GM12878 (cell line): ENCODE data around the gene SETD7. TPM values are rescaled to one million over a fixed set of nuclear protein-coding genes. Genes with fewer than 3 reads are reported as not detected.

Experiments
- ASH2L ChIP-seq: fragments of 300-600, 200-600 bp; sonication (generic); IDR thresholded peaks from 2 replicates; pipeline ENCODE4 v1.6.1; 2017; ENCODE audit warnings: low read depth, mild to moderate bottlenecking, borderline replicate concordance
- ATF7 ChIP-seq: fragments of 450-650 bp; IDR thresholded peaks from 2 replicates; pipeline ENCODE4 v1.6.1; 2016; ENCODE audit warnings: low read depth, mild to moderate bottlenecking
- CBFB ChIP-seq: IDR thresholded peaks from 2 replicates; pipeline ENCODE4 v1.6.1; 2016; ENCODE audit warnings: antibody characterized with exemption, low read depth
- CBX5 ChIP-seq: sonication (generic); IDR thresholded peaks from 2 replicates; pipeline ENCODE4 v1.6.1; 2016; ENCODE audit warnings: low read depth, moderate library complexity, mild to moderate bottlenecking, inconsistent platforms
- CHD1 ChIP-seq: IDR thresholded peaks from 2 replicates; pipeline ENCODE4 v1.6.1; 2012; ENCODE audit warnings: low read depth, low read length, improper control_type of control experiment
- FOXM1 ChIP-seq: IDR thresholded peaks from 2 replicates; pipeline ENCODE4 v1.6.1; 2012; ENCODE audit warnings: low read depth, mild to moderate bottlenecking, inconsistent platforms, low read length, moderate library complexity
- HCFC1 ChIP-seq: fragments of 150-350 bp; IDR thresholded peaks from 2 replicates; pipeline ENCODE4 v1.6.1; 2014; ENCODE audit warnings: low read length
- HDAC6 ChIP-seq: fragments of 200-600 bp; sonication (generic); IDR thresholded peaks from one replicate; pipeline ENCODE4 v1.8.0; 2017; ENCODE audit warnings: antibody characterized with exemption; ENCODE audit not compliant: unreplicated experiment
- IKZF1 ChIP-seq: fragments of 450-650 bp; conservative IDR thresholded peaks from 2 replicates; pipeline ENCODE4 v1.6.1; 2017; ENCODE audit warnings: antibody characterized with exemption, mild to moderate bottlenecking
- MYC ChIP-seq: IDR thresholded peaks from 2 replicates; pipeline ENCODE4 v1.6.1; 2011; ENCODE audit warnings: mild to moderate bottlenecking, low read length, moderate library complexity, inconsistent platforms; ENCODE audit not compliant: insufficient read depth, insufficient replicate concordance, insufficient read length, severe bottlenecking
- NR2F1 ChIP-seq: fragments of 450-650 bp; conservative IDR thresholded peaks from 2 replicates; pipeline ENCODE4 v1.6.1; 2017; ENCODE audit warnings: mild to moderate bottlenecking
- PAX8 ChIP-seq: fragments of 450-650 bp; IDR thresholded peaks from 2 replicates; pipeline ENCODE4 v1.6.1; 2017; ENCODE audit warnings: mild to moderate bottlenecking, moderate library complexity
- RAD51 ChIP-seq: fragments of 450-650 bp; IDR thresholded peaks from 2 replicates; pipeline ENCODE4 v1.6.1; 2016; ENCODE audit warnings: moderate library complexity, mild to moderate bottlenecking, inconsistent platforms
- RCOR1 ChIP-seq: conservative IDR thresholded peaks from 2 replicates; pipeline ENCODE4 v1.6.1; 2012; ENCODE audit warnings: low read depth, low read length, improper control_type of control experiment
- SMC3 ChIP-seq: IDR thresholded peaks from 2 replicates; pipeline ENCODE4 v1.6.1; 2011; ENCODE audit warnings: low read length, improper control_type of control experiment, borderline replicate concordance
- TCF12 ChIP-seq: IDR thresholded peaks from 2 replicates; pipeline ENCODE4 v1.6.1; 2011; ENCODE audit warnings: low read depth, mild to moderate bottlenecking, low read length
- TCF3 ChIP-seq: IDR thresholded peaks from 2 replicates; pipeline ENCODE4 v1.6.1; 2012; ENCODE audit warnings: low read depth, mild to moderate bottlenecking, low read length, borderline replicate concordance; ENCODE audit not compliant: insufficient read depth
- TCF7 ChIP-seq: IDR thresholded peaks from 2 replicates; pipeline ENCODE4 v1.6.1; 2014; ENCODE audit warnings: antibody characterized with exemption, borderline replicate concordance
- ZNF207 ChIP-seq: fragments of 450-650 bp; IDR thresholded peaks from 2 replicates; pipeline ENCODE4 v1.6.1; 2014; ENCODE audit warnings: antibody characterized with exemption, mild to moderate bottlenecking, borderline replicate concordance
- ZNF24 ChIP-seq: fragments of 450-650 bp; IDR thresholded peaks from 2 replicates; pipeline ENCODE4 v1.6.1; 2017; ENCODE audit warnings: antibody characterized with exemption, mild to moderate bottlenecking
- ZZZ3 ChIP-seq: IDR thresholded peaks from 2 replicates; pipeline ENCODE4 v1.6.1; 2011; ENCODE audit warnings: low read depth; ENCODE audit not compliant: control insufficient read depth, insufficient read length
- polyA plus RNA-seq, 11 experiments: library from polyadenylated mRNA; depleted of rRNA in 4 of 11; unstranded in 6 of 11; stranded (reverse) in 5 of 11; fragments of >200 nt; fragmentation: Nextera tagmentation in 4 of 11; fragmentation: Illumina TruSeq in 1 of 11; extraction: Ambion mirVana in 4 of 11; extraction: Trizol in 1 of 11; gene quantifications; 1 replicate in 1 of 11; 2 replicates in 10 of 11; pipeline versions ENCODE4 v1.2.1 to v1.2.3, GENCODE V29; 2011 to 2016; ENCODE audit warnings: inconsistent platforms in 2 of 11, missing spikeins in 2 of 11, low read depth in 1 of 11
- total RNA-seq, 4 experiments: library from RNA; depleted of rRNA in 3 of 4; stranded (reverse); fragments of >200 nt in 3 of 4; fragmentation: Illumina TruSeq in 1 of 4; extraction: Trizol in 1 of 4; gene quantifications; 2 replicates each; pipeline versions ENCODE4 v1.2.1 to v1.2.3, GENCODE V29; 2013 to 2021
- TF ChIP-seq, protein P1 (sequence below): fragments of 450-650 bp; IDR thresholded peaks from 2 replicates; pipeline ENCODE4 v1.6.1; 2017; ENCODE audit warnings: mild to moderate bottlenecking, low read depth, inconsistent platforms; ENCODE audit not compliant: poor library complexity, severe bottlenecking
- TF ChIP-seq, protein P2 (sequence below): fragments of 450-650 bp; IDR thresholded peaks from 2 replicates; pipeline ENCODE4 v1.6.1; 2017; ENCODE audit warnings: antibody characterized with exemption, mild to moderate bottlenecking, moderate library complexity
- TF ChIP-seq, protein P3 (sequence below), 3 experiments: IDR thresholded peaks in 2 of 3; conservative IDR thresholded peaks in 1 of 3; 2 replicates each; pipeline ENCODE4 v1.5.1; 2011; ENCODE audit warnings: low read depth in 3 of 3, low read length in 3 of 3, mild to moderate bottlenecking in 3 of 3, control low read depth in 2 of 3, moderate library complexity in 2 of 3, inconsistent platforms in 1 of 3, mixed read lengths in 1 of 3; ENCODE audit not compliant: control insufficient read depth in 2 of 3, insufficient read depth in 1 of 3; ENCODE audit errors: extremely low read depth in 1 of 3
- TF ChIP-seq, protein P4 (sequence below): fragments of 450-650 bp; IDR thresholded peaks from 2 replicates; pipeline ENCODE4 v1.6.1; 2016; ENCODE audit warnings: mild to moderate bottlenecking

The SETD7 gene
- total and polyA plus RNA-seq, 10 of the 15 experiments (the other 5 are each of a cell fraction or from before 2014, with no cell fraction given), result 0.03 to 0.82 (median 0.44) TPM

DNA sequence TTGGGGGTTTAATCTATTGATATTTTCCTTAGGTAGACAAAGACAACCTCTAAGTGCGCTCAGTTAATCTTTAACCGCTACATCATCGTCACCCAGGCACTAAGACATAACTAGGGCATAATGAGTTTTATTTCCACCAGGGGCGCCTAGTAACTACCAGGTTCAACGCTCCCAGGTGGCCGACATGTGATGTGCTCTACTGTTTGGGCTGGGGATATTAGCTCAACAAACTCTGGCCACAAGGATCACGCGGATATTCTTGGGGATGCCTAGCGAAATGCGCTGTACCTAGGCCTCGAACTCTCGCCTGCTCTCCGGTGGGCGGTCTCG is 103.0 kb downstream of the SETD7 start (continued):
- TF ChIP-seq, protein P1, sequence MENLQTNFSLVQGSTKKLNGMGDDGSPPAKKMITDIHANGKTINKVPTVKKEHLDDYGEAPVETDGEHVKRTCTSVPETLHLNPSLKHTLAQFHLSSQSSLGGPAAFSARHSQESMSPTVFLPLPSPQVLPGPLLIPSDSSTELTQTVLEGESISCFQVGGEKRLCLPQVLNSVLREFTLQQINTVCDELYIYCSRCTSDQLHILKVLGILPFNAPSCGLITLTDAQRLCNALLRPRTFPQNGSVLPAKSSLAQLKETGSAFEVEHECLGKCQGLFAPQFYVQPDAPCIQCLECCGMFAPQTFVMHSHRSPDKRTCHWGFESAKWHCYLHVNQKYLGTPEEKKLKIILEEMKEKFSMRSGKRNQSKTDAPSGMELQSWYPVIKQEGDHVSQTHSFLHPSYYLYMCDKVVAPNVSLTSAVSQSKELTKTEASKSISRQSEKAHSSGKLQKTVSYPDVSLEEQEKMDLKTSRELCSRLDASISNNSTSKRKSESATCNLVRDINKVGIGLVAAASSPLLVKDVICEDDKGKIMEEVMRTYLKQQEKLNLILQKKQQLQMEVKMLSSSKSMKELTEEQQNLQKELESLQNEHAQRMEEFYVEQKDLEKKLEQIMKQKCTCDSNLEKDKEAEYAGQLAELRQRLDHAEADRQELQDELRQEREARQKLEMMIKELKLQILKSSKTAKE, result peak; percentile 18
- no peak for TF ChIP-seq ZZZ3
- peak; percentile 63; the same call in 1 of the 2 replicates for TF ChIP-seq TCF12
- no peak for TF ChIP-seq NR2F1
- TF ChIP-seq CHD1, result no peak
- TF ChIP-seq HCFC1, result no peak
- no peak for TF ChIP-seq MYC
- 0 out of 2 replicates have a peak, but pooled peaks have one; percentile 28 for TF ChIP-seq TCF3
- peak; percentile 81; the same call in 1 of the 2 replicates for TF ChIP-seq CBX5
- TF ChIP-seq ZNF207, result no peak
- no peak for TF ChIP-seq RCOR1
- no peak for TF ChIP-seq CBFB
- TF ChIP-seq, protein P2, sequence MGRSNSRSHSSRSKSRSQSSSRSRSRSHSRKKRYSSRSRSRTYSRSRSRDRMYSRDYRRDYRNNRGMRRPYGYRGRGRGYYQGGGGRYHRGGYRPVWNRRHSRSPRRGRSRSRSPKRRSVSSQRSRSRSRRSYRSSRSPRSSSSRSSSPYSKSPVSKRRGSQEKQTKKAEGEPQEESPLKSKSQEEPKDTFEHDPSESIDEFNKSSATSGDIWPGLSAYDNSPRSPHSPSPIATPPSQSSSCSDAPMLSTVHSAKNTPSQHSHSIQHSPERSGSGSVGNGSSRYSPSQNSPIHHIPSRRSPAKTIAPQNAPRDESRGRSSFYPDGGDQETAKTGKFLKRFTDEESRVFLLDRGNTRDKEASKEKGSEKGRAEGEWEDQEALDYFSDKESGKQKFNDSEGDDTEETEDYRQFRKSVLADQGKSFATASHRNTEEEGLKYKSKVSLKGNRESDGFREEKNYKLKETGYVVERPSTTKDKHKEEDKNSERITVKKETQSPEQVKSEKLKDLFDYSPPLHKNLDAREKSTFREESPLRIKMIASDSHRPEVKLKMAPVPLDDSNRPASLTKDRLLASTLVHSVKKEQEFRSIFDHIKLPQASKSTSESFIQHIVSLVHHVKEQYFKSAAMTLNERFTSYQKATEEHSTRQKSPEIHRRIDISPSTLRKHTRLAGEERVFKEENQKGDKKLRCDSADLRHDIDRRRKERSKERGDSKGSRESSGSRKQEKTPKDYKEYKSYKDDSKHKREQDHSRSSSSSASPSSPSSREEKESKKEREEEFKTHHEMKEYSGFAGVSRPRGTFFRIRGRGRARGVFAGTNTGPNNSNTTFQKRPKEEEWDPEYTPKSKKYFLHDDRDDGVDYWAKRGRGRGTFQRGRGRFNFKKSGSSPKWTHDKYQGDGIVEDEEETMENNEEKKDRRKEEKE, result no peak
- TF ChIP-seq, protein P3, sequence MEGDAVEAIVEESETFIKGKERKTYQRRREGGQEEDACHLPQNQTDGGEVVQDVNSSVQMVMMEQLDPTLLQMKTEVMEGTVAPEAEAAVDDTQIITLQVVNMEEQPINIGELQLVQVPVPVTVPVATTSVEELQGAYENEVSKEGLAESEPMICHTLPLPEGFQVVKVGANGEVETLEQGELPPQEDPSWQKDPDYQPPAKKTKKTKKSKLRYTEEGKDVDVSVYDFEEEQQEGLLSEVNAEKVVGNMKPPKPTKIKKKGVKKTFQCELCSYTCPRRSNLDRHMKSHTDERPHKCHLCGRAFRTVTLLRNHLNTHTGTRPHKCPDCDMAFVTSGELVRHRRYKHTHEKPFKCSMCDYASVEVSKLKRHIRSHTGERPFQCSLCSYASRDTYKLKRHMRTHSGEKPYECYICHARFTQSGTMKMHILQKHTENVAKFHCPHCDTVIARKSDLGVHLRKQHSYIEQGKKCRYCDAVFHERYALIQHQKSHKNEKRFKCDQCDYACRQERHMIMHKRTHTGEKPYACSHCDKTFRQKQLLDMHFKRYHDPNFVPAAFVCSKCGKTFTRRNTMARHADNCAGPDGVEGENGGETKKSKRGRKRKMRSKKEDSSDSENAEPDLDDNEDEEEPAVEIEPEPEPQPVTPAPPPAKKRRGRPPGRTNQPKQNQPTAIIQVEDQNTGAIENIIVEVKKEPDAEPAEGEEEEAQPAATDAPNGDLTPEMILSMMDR (IDR thresholded peaks at IDR 0.05 in 2 of 3, conservative IDR thresholded peaks at IDR 0.05 in 1 of 3; ENCODE audit: control insufficient read depth in 2 of 3, extremely low read depth in 1 of 3, insufficient read depth in 1 of 3, low read depth in 3 of 3, low read length in 3 of 3), result peak; percentile 36 to 61 (median 47); a peak in 5 of 6 replicates
- TF ChIP-seq HDAC6, result no peak
- no peak for TF ChIP-seq ZNF24
- peak; percentile 84 for TF ChIP-seq RAD51
- peak; percentile 82; the same call in 1 of the 2 replicates for TF ChIP-seq ATF7
- no peak for TF ChIP-seq ASH2L
- TF ChIP-seq, protein P4, sequence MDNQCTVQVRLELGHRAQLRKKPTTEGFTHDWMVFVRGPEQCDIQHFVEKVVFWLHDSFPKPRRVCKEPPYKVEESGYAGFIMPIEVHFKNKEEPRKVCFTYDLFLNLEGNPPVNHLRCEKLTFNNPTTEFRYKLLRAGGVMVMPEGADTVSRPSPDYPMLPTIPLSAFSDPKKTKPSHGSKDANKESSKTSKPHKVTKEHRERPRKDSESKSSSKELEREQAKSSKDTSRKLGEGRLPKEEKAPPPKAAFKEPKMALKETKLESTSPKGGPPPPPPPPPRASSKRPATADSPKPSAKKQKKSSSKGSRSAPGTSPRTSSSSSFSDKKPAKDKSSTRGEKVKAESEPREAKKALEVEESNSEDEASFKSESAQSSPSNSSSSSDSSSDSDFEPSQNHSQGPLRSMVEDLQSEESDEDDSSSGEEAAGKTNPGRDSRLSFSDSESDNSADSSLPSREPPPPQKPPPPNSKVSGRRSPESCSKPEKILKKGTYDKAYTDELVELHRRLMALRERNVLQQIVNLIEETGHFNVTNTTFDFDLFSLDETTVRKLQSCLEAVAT, result peak; percentile 100
- TF ChIP-seq IKZF1, result no peak
- TF ChIP-seq PAX8, result no peak
- no peak for TF ChIP-seq TCF7
- TF ChIP-seq FOXM1, result no peak
- no peak for TF ChIP-seq SMC3
